MCF 10A (cell line): ENCODE data around the gene ZDHHC8. TPM values are rescaled to one million over a fixed set of nuclear protein-coding genes. Genes with fewer than 3 reads are reported as not detected.

Source experiments
- BruUV-seq: library from RNA; stranded (reverse); fragments of 400-500 nt; replicated peaks from 2 replicates; lab custom pipeline; 2021; lab: Mats Ljungman, UMichigan
- CTCF ChIA-PET: fragments of 300-600 bp; sonication (Branson Sonifier 250); formaldehyde crosslinking; extraction: SDS; loops from one replicate; lab custom pipeline; 2021; ENCODE audit warnings: antibody characterized with exemption, inconsistent platforms; lab: Yijun Ruan, JAX
- POLR2A ChIA-PET: fragments of 300-600, 350-650 bp; sonication (Branson Sonifier 250); formaldehyde crosslinking; extraction: SDS; loops from one replicate; lab custom pipeline; 2020; ENCODE audit warnings: antibody characterized with exemption, inconsistent platforms; lab: Yijun Ruan, JAX
- DNase-seq: peaks from one replicate; pipeline ENCODE4 v3.0.0-alpha.2; 2018; ENCODE audit not compliant: unreplicated experiment
- H3K27ac Mint-ChIP-seq: one replicate; pipeline ENCODE4 v1.8.0; 2022; ENCODE audit warnings: mild to moderate bottlenecking, low read depth, mixed read lengths; ENCODE audit not compliant: unreplicated experiment
- H3K27me3 Mint-ChIP-seq: one replicate; pipeline ENCODE4 v1.8.0; 2022; ENCODE audit warnings: mixed read lengths; ENCODE audit not compliant: insufficient read depth, unreplicated experiment
- H3K36me3 Mint-ChIP-seq: one replicate; pipeline ENCODE4 v1.8.0; 2022; ENCODE audit warnings: mild to moderate bottlenecking, moderate library complexity, mixed read lengths; ENCODE audit not compliant: insufficient read depth, unreplicated experiment
- H3K4me1 Mint-ChIP-seq: one replicate; pipeline ENCODE4 v1.8.0; 2022; ENCODE audit warnings: mixed read lengths; ENCODE audit not compliant: insufficient read depth, unreplicated experiment
- H3K4me3 Mint-ChIP-seq: one replicate; pipeline ENCODE4 v1.8.0; 2022; ENCODE audit warnings: mild to moderate bottlenecking, moderate library complexity, mixed read lengths; ENCODE audit not compliant: unreplicated experiment
- H3K9me3 Mint-ChIP-seq: one replicate; pipeline ENCODE4 v1.8.0; 2022; ENCODE audit warnings: mixed read lengths; ENCODE audit not compliant: unreplicated experiment
- CTCF ChIP-seq: fragments of 200-600 bp; IDR thresholded peaks from one replicate; pipeline ENCODE4 v1.8.0; 2022; ENCODE audit warnings: antibody characterized with exemption, mild to moderate bottlenecking; ENCODE audit not compliant: unreplicated experiment
- intact Hi-C: fragments of 100-400 bp; cut with micrococcal nuclease; formaldehyde crosslinking; loops from 2 replicates; pipeline ENCODE4 v1.14.1; 2022
- total RNA-seq: library from RNA; stranded (reverse); gene quantifications from 2 replicates; pipeline ENCODE4 v1.2.3, GENCODE V29; 2022

The ZDHHC8 gene
- total RNA-seq, 1 experiment from 2014 or later: 44.8 TPM

GRCh38 chr22:20142711-20143621 lies 11.4 kb downstream of the ZDHHC8 start:
- H3K9me3 Mint-ChIP-seq: no peaks in the 10 kb centered on the region
- intact Hi-C loops: no loop called here

GRCh38 chr22:20143883-20144665 lies 12.5 kb downstream of the ZDHHC8 start:
- Mint-ChIP-seq H3K4me3 (no peak overlapping the region), H3K4me1 (no peaks in the 10 kb centered on the region), H3K9me3 (no peaks in the 10 kb centered on the region), H3K36me3 (peaks cover 13% of the 10 kb centered on the region), H3K27ac (no peak overlapping the region), H3K27me3 (no peaks in the 10 kb centered on the region)
- TF ChIP-seq CTCF: no peak
- intact Hi-C loops: no loop called here
- no TSS peak for BruUV-seq
- DNase-seq: no peak
- ChIA-PET POLR2A (no interaction called here), CTCF (no interaction called here)

More at GRCh38 chr22:20142711-20143621, 11.4 kb downstream of the ZDHHC8 start:
- ChIA-PET CTCF (no interaction called here), POLR2A (no interaction called here)
- no peak for TF ChIP-seq CTCF
- no peaks in the 10 kb centered on the region for H3K4me1 Mint-ChIP-seq
- no peaks in the 10 kb centered on the region for H3K27me3 Mint-ChIP-seq
- no TSS peak for BruUV-seq
- H3K27ac Mint-ChIP-seq: no peak overlapping the region
- DNase-seq: no peak
- peaks cover 13% of the 10 kb centered on the region for H3K36me3 Mint-ChIP-seq
- no peak overlapping the region for H3K4me3 Mint-ChIP-seq

DNA sequence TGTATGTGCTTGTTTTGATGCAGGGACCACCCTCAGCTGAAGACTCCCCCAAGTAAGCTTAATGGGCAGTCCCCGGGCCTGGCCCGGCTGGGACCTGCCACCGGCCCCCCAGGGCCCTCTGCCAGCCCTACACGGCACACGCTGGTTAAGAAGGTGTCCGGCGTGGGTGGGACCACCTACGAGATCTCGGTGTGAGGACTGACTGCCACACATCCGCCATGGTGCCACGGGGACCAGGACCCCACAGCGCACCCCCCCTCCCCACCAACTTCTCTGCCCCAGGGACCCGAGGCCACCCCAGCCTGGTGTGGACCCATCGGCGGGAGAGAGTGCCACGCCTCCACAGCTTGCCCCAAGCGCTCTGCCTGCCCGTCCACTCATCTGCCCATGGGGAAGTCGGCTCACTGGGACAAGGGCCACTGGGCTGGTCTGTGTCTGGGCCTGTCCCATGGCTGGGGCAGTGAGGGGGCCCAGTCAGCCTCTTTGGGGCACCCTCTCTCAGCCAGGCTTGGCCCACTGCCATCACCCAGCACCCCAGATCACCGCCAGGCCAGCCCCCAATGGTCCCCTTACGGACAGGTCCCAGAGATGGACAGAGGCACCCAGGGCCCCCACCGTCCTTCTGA lies 13.7 kb downstream of the ZDHHC8 start:
- Mint-ChIP-seq H3K4me3 (no peak overlapping the region), H3K27me3 (no peaks in the 10 kb centered on the region), H3K4me1 (no peaks in the 10 kb centered on the region), H3K27ac (no peak overlapping the region), H3K36me3 (peaks cover 6% of the 10 kb centered on the region), H3K9me3 (no peaks in the 10 kb centered on the region)
- TF ChIP-seq CTCF: no peak
- no peak for DNase-seq
- ChIA-PET CTCF (no interaction called here), POLR2A (no interaction called here)
- BruUV-seq: no TSS peak
- intact Hi-C loops: no loop called here

- ChIA-PET CTCF (no interaction called here), POLR2A (no interaction called here)
- Mint-ChIP-seq H3K9me3 (no peaks in the 10 kb centered on the region), H3K36me3 (peaks cover 6% of the 10 kb centered on the region), H3K4me1 (no peaks in the 10 kb centered on the region), H3K27me3 (no peaks in the 10 kb centered on the region), H3K27ac (no peak overlapping the region), H3K4me3 (no peak overlapping the region)
- no peak for TF ChIP-seq CTCF
- intact Hi-C loops: no loop called here
- no peak for DNase-seq
- BruUV-seq: no TSS peak
These were observed 14.2 kb downstream of the ZDHHC8 start for GRCh38 chr22:20145832-20146223.
